Testis (tissue), 3 donors: Measurements from ENCODE around the gene TMIGD2. TPM values are rescaled to one million over a fixed set of nuclear protein-coding genes. Genes with fewer than 3 reads are reported as not detected.
A peak's percentile ranks its signal among the peaks of the same experiment; 100 is the strongest.
"Not testable (repeated sequence)": the region's sequence is repeated elsewhere in the genome, so short reads cannot be mapped to it uniquely, and the experiment has no call there.

Experiments used
- DNase-seq: peaks from one replicate; pipeline ENCODE4 v3.0.0-alpha.2; 2019
- H3K27ac ChIP-seq, 2 donors: fragments of 200-600 bp; sonication (generic); one replicate each; pipeline ENCODE4 v1.5.1; 2019
- H3K27me3 ChIP-seq: fragments of 200-600 bp; sonication (generic); one replicate; pipeline ENCODE4 v1.5.1; 2019
- H3K36me3 ChIP-seq: fragments of 200-600 bp; sonication (generic); one replicate; pipeline ENCODE4 v1.5.1; 2017; ENCODE audit warnings: low read depth; ENCODE audit errors: missing control alignments
- H3K4me1 ChIP-seq: fragments of 200-600 bp; sonication (generic); one replicate; pipeline ENCODE4 v1.5.1; 2019
- H3K4me3 ChIP-seq, 2 donors: fragments of 200-600 bp; sonication (generic); one replicate each; pipeline ENCODE4 v1.5.1; 2017 to 2019
- H3K9me3 ChIP-seq: fragments of 200-600 bp; sonication (generic); one replicate; pipeline ENCODE4 v1.5.1; 2017
- CTCF ChIP-seq, 3 experiments: fragments of 450-650 bp in 2 of 3; fragments of 200-600 bp in 1 of 3; sonication (generic) in 1 of 3; IDR thresholded peaks; one replicate each; pipeline ENCODE4 v1.5.1; 2016 to 2019; ENCODE audit warnings: antibody characterized with exemption in 3 of 3, mild to moderate bottlenecking in 2 of 3, moderate library complexity in 1 of 3
- POLR2A ChIP-seq: fragments of 450-650 bp; IDR thresholded peaks from one replicate; pipeline ENCODE4 v1.6.1; 2017; ENCODE audit warnings: antibody characterized with exemption, mild to moderate bottlenecking, moderate library complexity
- WGBS, 2 donors: methylation state at CpG; one replicate each; pipeline ENCODE4 v1.1.5; 2018; 5-methylcytosine and 5-hydroxymethylcytosine counted together
- intact Hi-C: fragments of 100-400 bp; cut with DNase I; formaldehyde crosslinking; loops from one replicate; pipeline ENCODE4 v1.15.1; 2023; ENCODE audit warnings: low total_unique reads
- polyA plus RNA-seq: library from polyadenylated mRNA; stranded (reverse); fragments of 350-450 nt; fragmentation: Illumina TruSeq; extraction: RNeasy Lipid Tissue Mini Kit (QIAGEN cat#74804); gene quantifications from one replicate; pipeline ENCODE4 v1.2.3, GENCODE V29; 2014; ENCODE audit warnings: low read depth, low replicate concordance; ENCODE audit not compliant: insufficient read depth
- total RNA-seq, 2 donors: library from RNA; depleted of rRNA; stranded (reverse); fragments of >200 nt; gene quantifications; one replicate each; pipeline ENCODE4 v1.2.3, GENCODE V29; 2016

Gene TMIGD2
- total and polyA plus RNA-seq, 3 donors from 2014 or later, result 0.47 to 1.1 (median 0.83) TPM

- Histone ChIP-seq H3K27me3 (no peaks in the 10 kb centered on the region), H3K4me1 (peaks cover 4% of the 10 kb centered on the region), H3K36me3 (no peaks in the 10 kb centered on the region), H3K9me3 (no peaks in the 10 kb centered on the region), H3K27ac (no peak overlapping the region), H3K4me3 (no peak overlapping the region)
- intact Hi-C loops, result no loop called here
- no peak for DNase-seq
- 83 to 88% methylated on average over 13 to 19 of the region's 19 CpGs for WGBS, 2 donors
- TF ChIP-seq CTCF (IDR thresholded peaks at IDR 0.05) (no peak), POLR2A (no peak)
These were observed 27.7 kb upstream of the TMIGD2 start for GRCh38 chr19:4329858-4330257.

GRCh38 chr19:4328991-4329681 is 26.9 kb upstream of the TMIGD2 start:
- DNase-seq, H3K4me1 ChIP-seq, intact Hi-C loops, H3K36me3 ChIP-seq, H3K27ac ChIP-seq, H3K9me3 ChIP-seq, H3K27me3 ChIP-seq: not testable (repeated sequence)
- 30 to 58% methylated on average over 33 to 35 of the region's 35 CpGs for WGBS, 2 donors
- H3K4me3 ChIP-seq, result peak overlapping the region; percentile 35 to 55

GRCh38 chr19:4328243-4328990 is 26.2 kb upstream of the TMIGD2 start:
- 0 to 2% methylated on average over 33 to 49 of the region's 49 CpGs for WGBS, 2 donors
- no peaks in the 10 kb centered on the region for H3K9me3 ChIP-seq
- DNase-seq, result peak; percentile 89
- H3K4me1 ChIP-seq, result peaks cover 4% of the 10 kb centered on the region
- H3K27me3 ChIP-seq, result no peaks in the 10 kb centered on the region
- intact Hi-C loops, result no loop called here
- H3K4me3 ChIP-seq, result peak overlapping the region; percentile 46 to 55
- no peaks in the 10 kb centered on the region for H3K36me3 ChIP-seq
- TF ChIP-seq CTCF (IDR thresholded peaks at IDR 0.05), result no peak
- TF ChIP-seq POLR2A, result no peak
- no peak overlapping the region for H3K27ac ChIP-seq

- peak overlapping the region; percentile 46 to 55 for H3K4me3 ChIP-seq
- WGBS, 2 donors, result 7 to 15% methylated on average over 10 to 13 of the region's 13 CpGs
- no peaks in the 10 kb centered on the region for H3K36me3 ChIP-seq
- no peaks in the 10 kb centered on the region for H3K9me3 ChIP-seq
- DNase-seq, result no peak
- H3K27me3 ChIP-seq, result no peaks in the 10 kb centered on the region
- intact Hi-C loops, result no loop called here
- TF ChIP-seq POLR2A (no peak), CTCF (IDR thresholded peaks at IDR 0.05) (no peak)
- no peak overlapping the region for H3K27ac ChIP-seq
- peaks cover 4% of the 10 kb centered on the region for H3K4me1 ChIP-seq
These were observed 25.7 kb upstream of the TMIGD2 start for GRCh38 chr19:4327877-4328242.

GRCh38 chr19:4327252-4327876 is 25.2 kb upstream of the TMIGD2 start:
- intact Hi-C loops, result no loop called here

More at GRCh38 chr19:4327252-4327876, 25.2 kb upstream of the TMIGD2 start:
- TF ChIP-seq CTCF (IDR thresholded peaks at IDR 0.05), result no peak
- no peak for TF ChIP-seq POLR2A
- peak overlapping the region; percentile 46 to 55 for H3K4me3 ChIP-seq
- H3K9me3 ChIP-seq, result no peaks in the 10 kb centered on the region
- no peaks in the 10 kb centered on the region for H3K27me3 ChIP-seq
- peaks cover 4% of the 10 kb centered on the region for H3K4me1 ChIP-seq
- no peaks in the 10 kb centered on the region for H3K36me3 ChIP-seq
- peak; percentile 62 for DNase-seq
- WGBS, 2 donors, result 9 to 13% methylated on average over 9 to 26 of the region's 30 CpGs
- H3K27ac ChIP-seq, result no peak overlapping the region
